T1000 (cell line): ENCODE data around the gene UBE2B.

Source experiments
- DNase-seq: peaks from one replicate; lab custom pipeline; 2025; ENCODE audit warnings: mixed read lengths; lab: John Stamatoyannopoulos, UW

The UBE2B gene

DNA sequence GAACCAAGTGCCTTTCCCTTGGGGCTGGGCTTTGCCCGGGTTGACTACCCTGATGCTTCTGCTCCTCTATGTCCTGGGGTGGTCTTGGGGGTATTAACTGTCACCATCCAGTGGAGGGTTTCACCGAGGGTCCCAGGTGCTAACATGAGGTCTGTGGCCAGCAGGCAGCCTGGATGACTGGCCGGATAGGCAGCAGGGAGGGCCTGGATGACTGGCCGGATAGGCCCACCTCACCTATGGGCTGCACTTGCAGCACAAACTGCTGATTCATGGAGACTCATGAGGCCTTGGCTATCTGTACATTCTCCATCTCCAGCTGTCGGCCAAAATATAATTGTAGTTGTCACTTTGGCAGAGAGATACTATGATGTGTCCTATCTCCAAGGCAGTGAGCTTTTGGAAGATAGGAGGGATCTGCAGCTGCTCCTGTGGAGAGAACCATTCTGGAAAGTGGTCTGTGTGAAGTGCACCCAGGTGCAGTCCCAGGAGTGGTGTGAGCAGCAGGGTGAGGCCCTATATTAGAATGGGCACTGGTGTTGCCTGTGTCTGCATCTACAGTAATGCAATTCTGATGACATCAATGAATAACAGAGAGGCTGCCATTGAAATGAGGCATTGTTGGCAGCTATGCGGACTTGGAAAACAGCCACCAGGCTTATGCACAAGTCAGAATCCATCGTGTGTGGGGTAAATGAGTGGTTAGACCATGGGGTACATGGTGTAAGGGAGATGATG, 66.6 kb downstream of the UBE2B start:
- DNase-seq: no peak

DNA sequence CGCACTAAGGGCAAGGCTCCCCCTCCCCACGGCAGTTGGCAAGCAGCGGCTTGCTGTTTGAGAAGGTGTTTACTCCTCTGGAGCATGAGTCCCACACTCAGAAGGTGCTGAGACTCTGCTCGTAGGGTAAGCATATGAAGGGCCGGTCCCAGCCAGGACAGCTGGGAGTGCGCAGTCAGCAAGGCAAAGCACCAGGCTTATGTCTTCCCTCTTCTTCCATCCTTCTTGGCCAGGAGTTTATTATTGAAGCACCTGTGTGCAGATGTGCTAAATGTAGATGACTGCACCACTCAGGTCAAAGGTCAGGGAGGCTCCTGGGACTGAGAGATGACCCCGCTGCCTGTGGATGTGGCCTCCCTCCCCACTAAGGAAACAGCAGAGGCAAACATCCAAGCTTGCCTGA, 67.4 kb downstream of the UBE2B start:
- DNase-seq: no peak

DNA sequence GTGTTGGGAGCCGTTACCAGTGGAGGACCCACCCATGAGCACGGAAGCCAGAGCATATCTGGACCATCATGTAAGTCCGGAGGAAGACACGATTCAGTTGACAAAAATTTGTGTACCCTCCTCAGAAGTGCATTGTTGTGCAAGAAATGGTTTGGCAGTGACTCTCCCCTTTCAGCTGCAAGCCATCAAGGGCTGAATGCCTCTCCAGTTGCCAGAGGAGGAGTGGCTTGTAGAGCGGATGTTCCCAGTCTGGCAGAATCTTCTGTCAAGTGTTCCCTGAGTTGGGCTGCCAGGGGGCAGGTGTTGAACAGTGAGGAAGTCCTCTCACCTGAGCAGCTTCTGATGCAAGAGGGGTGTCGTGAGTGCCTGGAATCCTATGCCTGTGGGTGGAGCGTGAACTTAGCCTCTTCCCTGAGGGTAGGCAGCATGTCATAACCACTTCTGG, 67.9 kb downstream of the UBE2B start:
- DNase-seq: peak; percentile 57

DNA sequence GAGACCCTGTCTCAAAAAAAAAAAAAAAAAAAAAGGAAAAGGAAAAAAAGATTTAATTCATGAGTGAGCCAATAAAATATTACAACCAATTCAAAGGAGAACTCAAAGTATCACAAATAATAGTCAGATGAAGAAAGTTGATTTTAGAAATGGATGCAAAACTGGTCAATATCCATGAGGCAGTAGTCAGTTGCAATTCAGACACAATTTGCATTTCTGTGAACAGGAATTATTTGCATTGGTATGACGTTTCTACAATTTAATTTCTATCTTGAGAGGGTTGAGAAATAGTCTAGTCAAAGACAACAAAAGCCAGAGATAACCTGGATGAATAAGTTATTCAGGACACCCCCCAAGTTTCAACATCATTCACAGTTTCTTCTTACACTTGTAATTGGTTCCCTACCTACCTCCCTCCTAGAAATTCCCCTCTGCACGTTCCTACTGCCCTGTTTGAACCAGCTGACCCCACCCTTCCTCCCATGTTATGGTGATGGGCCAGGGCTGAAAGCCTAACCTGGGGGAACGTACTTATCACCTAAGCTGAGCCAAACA, 68.9 kb downstream of the UBE2B start:
- DNase-seq: no peak
